Transverse colon (tissue), 4 donors: ENCODE data around the gene SYT3. TPM values are rescaled to one million over a fixed set of nuclear protein-coding genes. Genes with fewer than 3 reads are reported as not detected.

Experiments used
- DNase-seq: peaks from one replicate; pipeline ENCODE4 v3.0.0-alpha.2; 2019
- H3K27ac ChIP-seq, 4 donors: fragments of 200-600 bp; sonication (generic); 2 replicates each; pipeline ENCODE4 v1.5.1; 2016 to 2018; ENCODE audit warnings: inconsistent platforms in 4 of 4
- H3K27me3 ChIP-seq: fragments of 200-600 bp; sonication (generic); 2 replicates; pipeline ENCODE4 v1.5.1; 2017; ENCODE audit warnings: inconsistent platforms
- H3K36me3 ChIP-seq, 4 donors: fragments of 200-600 bp; sonication (generic); 2 replicates each; pipeline ENCODE4 v1.5.1; 2017 to 2019; ENCODE audit warnings: inconsistent platforms in 4 of 4
- H3K4me1 ChIP-seq, 4 donors: fragments of 200-600 bp; sonication (generic); 2 replicates each; pipeline ENCODE4 v1.5.1; 2017 to 2020; ENCODE audit warnings: inconsistent platforms in 4 of 4
- H3K4me3 ChIP-seq, 4 donors: fragments of 200-600 bp; sonication (generic); 1 replicate in 1 of 4; 2 replicates in 3 of 4; pipeline versions ENCODE4 v1.5.1 to v1.6.1; 2017 to 2019; ENCODE audit warnings: inconsistent platforms in 4 of 4
- H3K9me3 ChIP-seq, 2 donors: fragments of 200-600 bp; sonication (generic); 2 replicates each; pipeline ENCODE4 v1.5.1; 2017 to 2019; ENCODE audit warnings: inconsistent platforms in 2 of 2
- CTCF ChIP-seq, 5 experiments: fragments of 200-600 bp in 3 of 5; fragments of 450-650 bp in 2 of 5; sonication (generic) in 3 of 5; IDR thresholded peaks; 1 replicate in 2 of 5; 2 replicates in 3 of 5; pipeline ENCODE4 v1.5.1; 2016 to 2017; ENCODE audit warnings: antibody characterized with exemption in 5 of 5, inconsistent platforms in 3 of 5, mild to moderate bottlenecking in 2 of 5, moderate library complexity in 1 of 5
- EP300 ChIP-seq: sonication (generic); formaldehyde crosslinking; IDR thresholded peaks from one replicate; pipeline ENCODE4 v1.6.1; 2017; ENCODE audit warnings: antibody characterized with exemption, low read depth
- POLR2A ChIP-seq: fragments of 450-650 bp; IDR thresholded peaks from one replicate; pipeline ENCODE4 v1.6.1; 2016; ENCODE audit warnings: antibody characterized with exemption, mild to moderate bottlenecking, moderate library complexity
- POLR2AphosphoS5 ChIP-seq, 3 donors: sonication (generic); formaldehyde crosslinking; IDR thresholded peaks; one replicate each; pipeline ENCODE4 v1.6.1; 2016; ENCODE audit warnings: antibody characterized with exemption in 3 of 3
- WGBS, 2 donors: methylation state at CpG; one replicate each; pipeline ENCODE4 v1.1.5; 2018; ENCODE audit warnings: low coverage in 1 of 2; 5-methylcytosine and 5-hydroxymethylcytosine counted together
- in situ Hi-C, 4 donors: fragments of 200-750 bp; cut with MboI; loops; one replicate each; pipeline versions ENCODE4 v1.15.0 to v1.15.1; 2017; ENCODE audit warnings: low sequenced_read_pairs in 3 of 4, low pct_ligation_motif_present in 1 of 4, low pct_unique_long_range_greater_than_20kb in 1 of 4
- intact Hi-C: fragments of 100-400 bp; cut with DNase I; formaldehyde crosslinking; loops from one replicate; pipeline ENCODE4 v1.15.1; 2023; ENCODE audit warnings: low total_unique reads
- total RNA-seq, 4 donors: library from RNA; depleted of rRNA; stranded (reverse); fragments of >200 nt; gene quantifications; one replicate each; pipeline ENCODE4 v1.1.0, GENCODE V29; 2016

Gene SYT3
- total RNA-seq, 4 donors from 2014 or later = 0.64 TPM; not detected in 3

DNA sequence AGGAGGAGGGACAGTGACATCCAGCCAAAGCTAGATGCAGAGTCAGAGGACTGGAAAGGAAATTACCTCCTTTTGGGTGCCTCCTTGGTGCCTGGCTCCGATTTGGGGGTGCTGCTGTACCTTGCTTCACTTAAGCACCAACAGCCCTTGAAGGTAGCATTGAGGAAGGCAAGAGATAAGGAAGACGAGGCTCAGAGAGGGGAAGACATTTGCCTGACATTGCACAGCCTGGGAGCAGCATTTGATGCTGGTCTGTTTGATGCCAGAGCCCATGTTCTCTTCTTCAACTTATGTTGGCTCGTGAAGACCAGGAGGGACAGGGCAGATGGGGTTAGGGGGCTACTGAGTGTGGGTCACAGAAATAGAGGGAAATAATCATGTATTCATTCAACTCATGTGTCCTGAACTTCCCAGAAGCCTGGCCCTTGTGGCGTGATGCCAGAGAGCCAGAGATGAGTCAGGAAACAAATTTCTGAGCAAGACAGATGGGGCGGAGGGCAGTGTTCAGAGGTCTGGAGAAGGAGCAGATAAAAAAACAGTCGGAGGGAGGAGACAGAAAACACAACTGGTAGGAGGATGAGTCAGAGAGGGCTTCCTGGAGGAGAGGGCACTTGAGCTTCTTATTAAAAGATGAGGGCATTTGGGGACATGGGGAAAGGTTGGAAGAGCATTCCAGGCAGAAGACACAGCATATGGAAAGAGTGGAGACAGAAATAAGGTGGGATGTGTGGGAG lies 6.6 kb upstream of the SYT3 start:
- Histone ChIP-seq H3K27me3 (peaks cover 35% of the 10 kb centered on the region), H3K4me3 (no peak overlapping the region), H3K27ac (no peak overlapping the region), H3K36me3 (no peaks in the 10 kb centered on the region), H3K4me1 (no peaks in the 10 kb centered on the region), H3K9me3 (no peaks in the 10 kb centered on the region)
- 38 to 44% methylated on average over 5 to 6 of the region's 6 CpGs for WGBS, 2 donors
- TF ChIP-seq EP300 (no peak), POLR2A (no peak), CTCF (IDR thresholded peaks at IDR 0.05) (no peak), POLR2AphosphoS5 (IDR thresholded peaks at IDR 0.05) (no peak)
- in situ Hi-C loops = loop anchor here in 1 of 4 donors (25.0 kb wide), 1 partner anchor 559 kb away; no protein-coding TSS in a partner anchor
- DNase-seq = no peak
- intact Hi-C loops = no loop called here

- 78 to 85% methylated on average over 4 to 6 of the region's 6 CpGs for WGBS, 2 donors
- in situ Hi-C loops = loop anchor here in 1 of 4 donors (25.0 kb wide), 1 partner anchor 558 kb away; no protein-coding TSS in a partner anchor
- Histone ChIP-seq H3K4me3 (no peak overlapping the region), H3K27ac (no peak overlapping the region), H3K36me3 (no peaks in the 10 kb centered on the region), H3K9me3 (no peaks in the 10 kb centered on the region), H3K27me3 (peaks cover 39% of the 10 kb centered on the region), H3K4me1 (no peaks in the 10 kb centered on the region)
- DNase-seq = no peak
- intact Hi-C loops = no loop called here
- TF ChIP-seq POLR2AphosphoS5 (IDR thresholded peaks at IDR 0.05) = no peak
- no peak for TF ChIP-seq EP300
- no peak for TF ChIP-seq POLR2A
- no peak for TF ChIP-seq CTCF (IDR thresholded peaks at IDR 0.05)
Observed at GRCh38 chr19:50645107-50645506, 5.4 kb upstream of the SYT3 start.

GRCh38 chr19:50644315-50644915 lies 4.7 kb upstream of the SYT3 start:
- intact Hi-C loops (no loop called here), in situ Hi-C loops (loop anchor here in 1 of 4 donors (25.0 kb wide), 1 partner anchor 557 kb away; no protein-coding TSS in a partner anchor)
- Histone ChIP-seq H3K9me3 (no peaks in the 10 kb centered on the region), H3K4me3 (no peak overlapping the region), H3K27ac (no peak overlapping the region), H3K27me3 (peaks cover 45% of the 10 kb centered on the region), H3K4me1 (peaks cover 0 to 1% (median under 1%) of the 10 kb centered on the region in 4 donors), H3K36me3 (no peaks in the 10 kb centered on the region)
- TF ChIP-seq EP300 (no peak), CTCF (IDR thresholded peaks at IDR 0.05) (no peak), POLR2A (no peak), POLR2AphosphoS5 (IDR thresholded peaks at IDR 0.05) (no peak)
- no peak for DNase-seq
- WGBS, 2 donors = 44 to 49% methylated on average over 1 of the region's 1 CpG

- DNase-seq = no peak
- TF ChIP-seq POLR2AphosphoS5 (IDR thresholded peaks at IDR 0.05) (no peak), CTCF (IDR thresholded peaks at IDR 0.05) (no peak), POLR2A (no peak), EP300 (no peak)
- in situ Hi-C loops (loop anchor here in 1 of 4 donors (25.0 kb wide), 1 partner anchor 553 kb away; no protein-coding TSS in a partner anchor), intact Hi-C loops (no loop called here)
- H3K4me1 ChIP-seq = peaks cover 0 to 6% (median 1%) of the 10 kb centered on the region in 4 donors
- peaks cover 65% of the 10 kb centered on the region for H3K27me3 ChIP-seq
- H3K4me3 ChIP-seq = no peak overlapping the region
- no peaks in the 10 kb centered on the region for H3K9me3 ChIP-seq
- WGBS, 2 donors = 70% methylated on average over 2 of the region's 2 CpGs; no CpG with 5 or more reads in 1 of the 2 donors
- H3K36me3 ChIP-seq = no peaks in the 10 kb centered on the region
- H3K27ac ChIP-seq = no peak overlapping the region
Observed at GRCh38 chr19:50640368-50640767, 687 bp upstream of the SYT3 start.
